DMS53 treated with DMSO at 0.1 percent for 48 hours (cell line): ENCODE results near the gene EPB41L2.
A peak's percentile ranks its signal among the peaks of the same experiment; 100 is the strongest.

Experiments used
- DNase-seq: peaks from one replicate; lab custom pipeline; 2025; ENCODE audit not compliant: unreplicated experiment; lab: John Stamatoyannopoulos, UW

Gene EPB41L2

DNA sequence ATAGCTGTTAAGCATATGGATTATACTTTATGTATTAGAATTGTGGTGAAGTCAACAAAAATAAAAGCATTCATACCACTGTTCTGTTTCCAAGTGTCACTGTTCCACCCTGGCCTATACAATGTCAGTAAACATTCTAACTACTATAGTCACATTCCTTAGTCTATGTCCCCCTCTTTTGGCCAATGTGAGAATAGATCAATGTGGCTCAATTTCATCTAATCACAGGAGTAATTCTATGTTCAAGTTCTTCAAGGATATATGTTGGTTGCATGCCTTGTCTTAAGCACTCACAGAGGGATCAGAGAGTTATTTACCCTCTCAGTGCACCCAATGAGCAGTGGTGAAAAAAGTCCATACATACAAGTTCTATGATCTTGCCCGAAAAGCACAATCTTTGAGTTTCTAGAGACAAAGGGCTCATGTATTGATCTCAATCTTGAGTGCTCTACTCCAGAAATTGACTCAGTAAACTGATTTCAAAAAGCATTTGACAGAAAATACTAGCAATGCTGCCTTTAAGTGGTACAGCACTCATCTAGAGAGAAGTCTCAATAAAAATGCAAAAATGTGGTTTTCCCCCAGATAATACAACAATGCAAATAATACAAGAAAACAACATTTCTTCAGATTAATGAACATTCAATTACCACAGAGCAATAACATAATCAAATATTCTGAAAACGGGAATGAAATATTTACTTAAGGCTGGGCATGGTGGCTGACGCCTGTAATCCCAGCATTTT lies 219.3 kb downstream of the EPB41L2 start:
- peak; percentile 19 for DNase-seq

DNA sequence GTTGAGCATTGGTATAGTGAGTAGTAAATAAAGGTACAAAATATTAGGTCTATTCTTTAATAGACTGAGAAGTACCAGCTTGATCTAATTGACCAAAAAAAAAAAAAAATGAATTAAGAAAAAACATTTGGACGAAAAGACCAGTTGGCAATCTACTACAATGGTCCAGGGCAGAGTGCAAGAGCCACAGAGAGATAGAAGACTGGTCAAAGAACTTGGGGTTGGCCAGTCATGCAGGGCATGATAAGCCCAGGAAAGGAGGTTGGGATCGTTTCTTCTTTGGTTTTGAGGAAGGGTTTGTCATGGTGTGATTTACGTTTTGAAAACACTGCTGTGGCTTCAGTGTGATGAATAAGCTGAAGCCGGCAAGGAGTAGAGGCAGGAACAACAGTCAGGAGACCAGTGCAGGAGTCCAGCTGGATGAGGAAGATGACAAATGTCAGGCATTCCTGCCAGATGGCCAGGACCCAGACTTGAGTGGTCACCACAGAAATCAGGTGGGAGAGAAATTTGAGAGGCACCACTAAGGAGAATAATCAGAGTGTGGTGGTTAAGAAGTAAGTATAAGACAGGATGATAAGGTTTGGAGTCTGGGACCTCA lies 221.8 kb downstream of the EPB41L2 start:
- no peak for DNase-seq

DNA sequence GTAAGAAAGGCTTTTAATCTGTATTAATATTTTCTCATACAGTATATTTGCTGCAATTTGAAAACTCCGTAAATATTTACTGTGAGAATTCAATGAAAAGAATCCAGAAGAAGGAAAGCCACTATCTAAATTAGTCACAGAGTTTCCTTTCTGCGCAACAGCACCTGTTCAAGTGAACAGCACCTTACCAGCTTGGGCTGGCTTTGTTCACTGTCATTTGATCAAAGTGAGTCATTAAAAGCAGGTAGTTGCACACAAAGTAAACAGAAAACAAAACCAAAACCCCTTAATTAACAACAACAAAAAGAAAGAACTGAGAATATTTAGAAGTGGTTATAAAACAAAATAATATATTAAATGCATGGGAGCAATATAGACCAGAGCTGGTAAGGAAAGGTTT lies 223.0 kb downstream of the EPB41L2 start:
- DNase-seq, result no peak

DNA sequence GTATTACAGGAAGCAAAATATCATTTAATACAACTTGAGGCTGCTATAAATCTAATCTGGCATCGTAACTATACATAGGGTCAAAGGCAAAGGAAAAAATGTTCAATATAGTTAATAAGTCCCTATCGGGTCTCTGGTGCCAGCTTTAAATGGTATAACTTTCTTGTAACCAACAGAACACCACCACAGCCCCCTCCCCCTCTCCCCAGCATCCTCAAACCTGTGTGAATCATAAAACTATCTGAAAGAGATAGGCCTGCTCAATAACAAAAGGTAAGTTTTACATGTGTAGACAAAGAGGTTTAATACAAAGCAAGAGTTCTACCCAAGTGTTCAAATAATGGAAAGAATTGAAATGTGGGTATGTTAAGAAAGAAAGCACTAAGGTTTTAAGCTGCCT lies 223.7 kb downstream of the EPB41L2 start:
- no peak for DNase-seq

DNA sequence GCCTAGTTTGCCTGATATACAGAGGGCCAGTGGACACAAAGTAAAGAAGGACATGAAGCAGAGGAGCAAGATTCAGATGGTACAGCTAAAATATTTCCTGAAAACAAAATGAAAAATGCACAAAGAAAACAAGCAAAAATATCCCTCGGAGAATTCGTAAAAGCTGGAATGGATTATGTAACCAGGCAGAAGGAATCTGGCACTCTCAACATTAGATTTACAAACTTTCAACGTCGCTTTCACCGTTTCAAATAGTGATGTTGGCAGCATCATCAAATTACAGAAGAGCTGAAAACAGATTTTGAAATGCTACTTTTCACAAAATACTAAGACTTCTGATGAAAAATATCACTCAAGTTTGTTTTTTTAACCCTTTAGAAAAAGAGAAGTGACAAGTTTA lies 224.1 kb downstream of the EPB41L2 start:
- DNase-seq, result no peak

DNA sequence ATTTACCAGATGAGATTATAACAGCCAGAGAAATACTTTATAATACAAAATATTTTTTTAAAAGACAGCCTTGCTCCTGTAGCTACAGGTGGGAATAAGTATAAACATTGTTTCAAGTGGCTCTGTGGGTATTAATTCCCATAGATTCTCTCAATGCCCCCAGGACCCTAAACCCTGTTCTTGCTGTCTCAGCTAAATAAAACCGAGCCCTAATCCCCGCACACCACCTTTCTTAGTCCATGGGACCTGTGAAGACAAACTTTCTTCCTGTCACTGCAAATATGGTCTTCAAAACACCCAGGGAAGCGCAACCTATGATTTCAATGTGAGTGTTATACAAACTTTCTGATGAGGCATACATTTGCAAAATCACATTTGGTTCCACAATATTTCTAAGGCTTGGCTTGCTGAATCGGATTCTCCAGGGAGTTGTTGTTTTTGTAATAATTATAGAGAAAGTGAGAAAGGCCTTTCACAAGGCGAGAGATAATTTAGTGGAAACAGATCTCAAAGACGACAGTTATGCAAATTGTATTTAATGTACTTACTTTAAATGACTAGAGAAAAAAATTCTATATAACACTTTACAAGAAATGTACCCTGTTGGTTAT lies 224.7 kb downstream of the EPB41L2 start:
- DNase-seq, result no peak

DNA sequence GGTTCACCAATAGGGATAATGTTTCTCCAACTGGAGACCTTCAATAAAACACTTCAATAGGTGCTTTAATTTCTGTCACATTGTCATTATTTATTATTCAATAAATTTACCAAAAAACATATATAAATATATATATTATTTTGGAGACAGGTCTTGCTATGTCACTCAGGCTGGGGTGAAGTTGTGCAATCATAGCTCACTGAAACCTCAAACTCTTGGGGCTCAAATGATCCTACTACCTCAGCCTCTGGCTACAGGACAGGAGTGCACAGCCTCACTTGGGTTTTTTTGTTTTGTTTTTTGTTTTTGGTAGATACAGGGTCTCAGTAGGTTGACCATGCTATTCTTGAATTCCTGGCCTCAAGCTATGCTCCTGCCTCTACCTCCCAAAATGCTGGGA lies 226.0 kb downstream of the EPB41L2 start:
- no peak for DNase-seq

DNA sequence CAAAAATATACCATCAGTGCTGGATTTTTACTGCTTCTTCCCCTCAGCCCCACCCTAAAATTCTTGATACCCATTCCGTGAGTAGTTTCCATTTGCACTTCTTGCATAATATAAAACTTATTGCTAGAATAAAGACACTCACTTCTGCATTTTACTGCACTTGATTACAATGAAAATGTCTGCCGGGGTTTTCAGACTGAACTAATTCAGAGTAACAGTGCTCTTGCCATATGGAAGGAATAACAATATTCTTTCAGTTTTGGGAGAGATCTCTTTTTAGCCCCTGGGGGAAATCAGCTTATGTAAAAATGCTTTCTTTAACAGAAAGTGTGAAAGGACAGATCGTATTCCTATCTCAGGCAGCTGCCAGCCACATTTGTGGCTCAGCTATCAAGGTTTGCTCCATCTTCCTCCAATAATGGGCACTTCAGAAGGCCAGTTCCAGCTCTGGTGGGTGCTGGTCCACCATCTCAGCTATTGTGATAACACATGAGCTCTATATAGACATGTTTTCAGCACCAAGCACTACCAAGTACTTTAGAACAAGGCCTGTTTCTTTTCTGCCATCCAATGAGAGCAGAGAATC lies 226.9 kb downstream of the EPB41L2 start:
- DNase-seq, result no peak

DNA sequence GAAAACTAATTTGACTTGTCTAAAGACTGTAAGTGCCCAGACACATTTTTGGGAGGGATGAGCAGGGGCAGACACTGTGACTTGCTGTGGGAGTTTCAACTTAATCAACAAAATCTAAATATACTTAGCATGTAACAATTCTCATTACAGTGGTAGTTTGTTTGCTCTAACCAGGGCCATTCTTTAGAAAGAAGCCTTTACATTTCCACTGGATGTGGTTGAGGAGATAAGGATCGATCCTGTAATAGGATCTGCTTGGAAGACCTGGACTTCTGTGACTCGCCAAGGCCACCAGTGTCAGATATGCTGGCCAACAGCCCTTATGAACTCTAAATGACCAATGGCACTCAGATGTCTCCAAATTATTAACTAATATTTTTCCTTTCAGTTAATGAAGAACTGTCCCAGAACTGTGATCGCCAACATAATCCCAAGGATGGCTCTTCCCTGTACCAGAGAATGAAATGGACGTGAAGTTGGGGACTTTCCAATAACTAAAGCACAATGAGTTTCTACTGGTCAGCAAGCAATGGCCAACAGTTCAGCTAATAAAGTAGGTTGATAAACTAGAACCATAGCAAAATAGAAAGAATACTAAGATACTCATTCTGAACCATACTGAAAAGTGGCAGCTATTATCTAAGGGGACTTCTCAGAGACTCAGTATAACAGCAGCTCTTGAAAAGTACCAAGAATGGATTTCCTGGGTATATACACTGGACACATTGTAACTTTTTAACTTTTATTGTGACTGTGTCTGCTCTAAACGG lies 228.4 kb downstream of the EPB41L2 start:
- DNase-seq, result no peak

DNA sequence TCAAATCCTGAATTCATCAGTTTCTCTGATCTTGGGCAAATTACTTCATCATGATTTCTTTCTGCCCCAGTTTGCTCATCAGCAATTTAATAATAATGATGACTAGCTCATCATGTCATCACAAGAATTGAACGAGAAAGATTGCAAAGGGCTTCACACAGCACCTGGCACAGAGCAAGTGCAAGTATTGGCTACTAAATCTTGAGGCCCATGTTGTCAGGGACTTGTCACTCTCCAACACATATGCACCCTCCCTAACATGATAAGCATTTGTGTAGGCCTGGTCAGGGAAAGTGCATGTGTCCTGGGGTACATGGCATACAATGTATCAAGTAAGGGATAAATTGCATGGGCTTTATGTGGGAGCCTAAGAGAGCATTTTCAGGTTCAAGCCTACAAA lies 229.5 kb downstream of the EPB41L2 start:
- no peak for DNase-seq

DNA sequence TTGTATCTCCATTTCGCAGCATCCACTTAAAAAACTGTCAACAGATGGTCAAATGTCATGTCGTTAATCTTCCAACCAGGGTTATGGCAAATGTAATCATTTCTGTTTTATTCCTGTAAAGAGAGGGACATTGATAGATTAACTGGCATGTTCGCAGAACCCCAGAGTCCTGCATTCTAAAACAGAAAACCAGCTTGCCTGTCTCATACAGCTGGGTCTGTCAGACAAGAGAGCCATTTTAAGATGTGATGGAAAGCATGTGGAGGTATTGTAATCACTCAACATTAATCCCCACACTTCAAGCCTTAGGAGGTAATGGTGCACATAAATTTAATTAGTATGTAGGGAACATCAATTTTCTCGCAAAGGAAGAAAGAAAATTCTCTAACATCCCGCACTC lies 231.4 kb downstream of the EPB41L2 start:
- DNase-seq, result no peak

DNA sequence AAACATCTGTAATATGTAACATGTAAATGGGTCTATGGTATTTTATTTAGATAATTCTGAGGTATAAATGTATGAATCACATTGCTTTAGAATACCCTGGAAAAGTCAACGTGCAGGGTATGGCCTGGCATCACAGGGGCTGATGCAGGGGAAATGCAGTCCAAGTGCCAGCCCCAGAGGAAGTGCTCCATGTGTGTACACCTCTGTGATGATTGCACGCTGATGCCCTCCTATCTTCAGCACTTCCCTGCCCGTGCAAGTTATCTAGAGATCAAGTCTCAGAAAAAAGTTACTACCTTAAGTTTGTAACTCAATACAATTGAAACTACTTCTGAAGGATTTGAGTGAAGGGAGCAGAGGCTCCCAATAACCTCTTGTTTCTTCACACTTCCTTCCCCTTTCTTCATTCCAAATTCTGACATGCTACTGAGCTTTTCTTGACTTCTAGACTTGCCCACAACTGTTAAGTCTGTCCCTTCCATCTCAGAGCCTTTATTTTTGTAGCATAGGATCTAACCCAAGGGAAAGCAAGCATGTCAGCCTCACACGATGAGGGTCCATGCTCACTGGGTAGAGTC lies 233.6 kb downstream of the EPB41L2 start:
- DNase-seq, result no peak

DNA sequence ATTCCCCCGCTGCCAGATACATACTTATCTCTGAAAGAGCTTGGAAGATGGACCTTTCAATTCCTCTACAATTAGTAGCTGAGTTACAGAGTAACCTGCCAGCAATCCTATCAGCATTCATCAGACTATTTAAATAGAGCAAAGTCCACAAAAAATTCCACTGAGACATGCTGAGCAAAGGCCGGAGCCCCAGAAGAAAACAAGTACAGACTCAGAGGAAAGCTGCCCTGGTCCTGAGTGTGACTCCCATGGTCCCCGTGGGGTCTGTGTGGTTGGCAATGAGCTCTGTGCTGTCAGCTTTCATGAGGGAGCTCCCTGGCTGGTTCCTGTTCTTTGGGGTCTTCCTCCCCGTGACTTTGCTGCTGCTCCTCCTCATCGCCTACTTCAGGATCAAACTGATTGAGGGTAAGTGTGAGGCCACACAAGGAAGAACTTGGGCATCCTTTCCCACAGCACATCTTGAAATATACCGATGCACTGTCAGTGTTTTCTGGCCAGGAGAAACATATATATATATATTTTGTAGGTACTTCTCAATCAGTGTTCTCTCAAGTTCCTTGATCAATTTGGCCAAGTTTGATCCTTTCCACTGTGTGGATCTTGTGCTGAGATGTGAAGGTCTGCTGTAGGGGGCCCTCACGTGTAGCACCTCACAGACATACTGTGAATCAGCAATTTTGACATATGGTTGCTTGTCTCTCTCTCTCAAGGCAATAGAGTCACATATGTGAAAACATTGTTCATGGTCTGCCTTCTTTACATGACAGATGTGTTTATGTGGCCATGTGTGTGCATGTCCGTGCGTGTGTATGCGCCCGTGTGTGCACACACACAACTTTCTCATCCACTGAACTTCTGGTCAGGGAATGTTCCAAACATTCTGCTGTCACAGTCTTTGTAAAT lies 235.5 kb downstream of the EPB41L2 start, which contains the start of gene SMLR1:
Gene SMLR1 (plus strand): TSS at position 160 of the 903 bp plus-strand sequence. CDS start 8 bp downstream, at position 168.
- DNase-seq, result no peak

DNA sequence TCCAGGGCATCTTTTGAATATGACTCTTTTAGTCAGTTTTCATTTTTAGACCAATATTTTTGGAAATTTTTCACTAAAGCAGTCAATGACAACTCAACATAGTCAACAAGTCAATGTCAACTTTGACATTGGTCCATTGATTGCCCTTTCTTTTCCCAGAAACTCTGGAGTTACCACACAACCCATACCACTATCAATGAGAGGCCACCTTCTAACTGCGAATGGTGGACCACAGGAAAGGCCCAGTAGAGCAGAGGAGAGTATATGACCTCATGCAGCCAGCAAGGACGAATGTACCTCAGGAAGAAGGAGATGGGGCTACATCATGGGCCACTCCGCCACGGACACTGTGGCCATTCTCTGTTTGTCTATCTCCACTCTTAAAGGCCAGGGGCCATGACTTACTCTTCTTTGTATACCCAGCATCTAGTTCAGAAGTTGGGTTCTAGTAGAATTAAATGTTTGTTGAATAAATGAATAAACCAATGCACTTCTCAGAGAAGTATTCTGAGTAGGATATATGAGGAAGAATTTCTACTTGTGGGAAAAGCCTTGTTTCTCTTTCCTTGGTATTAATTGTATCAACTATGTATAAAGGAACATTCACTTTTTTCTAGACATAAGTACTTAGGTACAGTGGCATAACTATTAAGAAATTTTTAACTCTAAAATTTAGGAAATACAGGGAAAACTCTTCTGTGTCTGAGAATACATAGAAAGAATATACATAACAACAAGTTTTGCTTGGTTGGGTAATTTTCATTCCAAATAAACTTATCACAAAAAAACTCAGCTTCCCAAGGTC lies 236.4 kb downstream of the EPB41L2 start:
- DNase-seq, result no peak

DNA sequence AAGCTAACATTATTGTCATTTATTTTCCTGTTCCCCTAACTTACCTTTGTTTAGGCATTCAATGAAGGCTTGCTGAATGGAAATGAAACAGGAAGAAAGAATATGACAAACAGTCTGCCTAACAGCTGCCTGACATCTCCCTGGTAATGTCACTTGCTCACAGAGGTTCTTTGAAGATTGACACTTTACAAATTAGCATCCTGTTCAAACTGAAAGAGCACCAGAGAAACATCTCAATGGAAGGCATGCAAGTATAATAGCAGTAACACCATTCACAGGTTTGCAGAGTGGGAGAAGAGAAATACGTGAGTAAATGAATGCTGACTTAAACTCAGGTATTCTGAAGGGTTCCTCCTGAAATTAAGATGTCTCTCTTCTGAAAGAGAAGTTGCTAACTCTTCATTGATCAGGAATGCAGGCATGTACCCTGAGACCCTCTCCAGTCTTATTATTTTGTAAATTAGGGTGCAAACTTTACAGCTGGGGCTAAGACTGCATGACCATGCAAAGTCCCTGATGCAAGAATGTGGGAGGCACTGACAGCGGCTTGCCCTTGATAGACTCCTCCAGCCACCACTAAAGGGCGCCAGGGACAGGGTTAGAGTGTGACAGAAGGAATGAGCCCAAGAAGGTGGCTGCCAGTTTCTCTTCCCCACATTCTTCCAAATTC lies 237.1 kb downstream of the EPB41L2 start:
- DNase-seq, result no peak

DNA sequence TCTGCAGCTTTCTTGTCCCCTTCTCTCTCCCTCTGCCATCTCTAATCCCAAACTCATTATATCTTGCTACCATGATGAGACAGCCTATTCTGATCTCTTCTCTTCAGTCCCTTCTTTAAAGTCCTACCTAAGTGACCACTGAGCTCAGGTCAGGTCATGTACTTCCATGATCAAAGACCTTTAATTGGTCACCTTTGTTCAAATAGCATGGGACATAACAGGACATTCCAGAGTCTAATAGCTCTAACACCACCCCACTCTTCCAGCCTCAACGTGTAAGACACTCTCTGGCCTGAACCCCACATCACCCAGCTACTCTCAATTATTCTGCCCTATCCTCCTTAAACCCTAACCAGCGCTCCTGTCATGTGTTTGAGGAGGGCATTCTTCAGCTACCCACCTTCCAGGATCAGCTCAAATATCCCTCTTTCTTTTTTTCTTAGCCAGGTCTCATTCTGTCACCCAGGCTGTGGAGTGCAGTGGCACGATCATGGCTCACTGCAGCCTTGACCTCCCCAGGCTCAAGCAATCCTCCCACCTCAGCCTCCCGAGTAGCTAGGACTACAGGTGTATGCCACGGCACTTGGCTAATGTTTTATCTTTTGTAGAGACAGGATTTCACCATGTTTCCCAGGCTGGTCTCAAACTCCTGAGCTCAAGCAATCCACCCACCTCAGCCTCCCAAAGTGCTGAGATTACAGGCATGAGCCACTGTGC lies 237.9 kb downstream of the EPB41L2 start:
- DNase-seq, result no peak

DNA sequence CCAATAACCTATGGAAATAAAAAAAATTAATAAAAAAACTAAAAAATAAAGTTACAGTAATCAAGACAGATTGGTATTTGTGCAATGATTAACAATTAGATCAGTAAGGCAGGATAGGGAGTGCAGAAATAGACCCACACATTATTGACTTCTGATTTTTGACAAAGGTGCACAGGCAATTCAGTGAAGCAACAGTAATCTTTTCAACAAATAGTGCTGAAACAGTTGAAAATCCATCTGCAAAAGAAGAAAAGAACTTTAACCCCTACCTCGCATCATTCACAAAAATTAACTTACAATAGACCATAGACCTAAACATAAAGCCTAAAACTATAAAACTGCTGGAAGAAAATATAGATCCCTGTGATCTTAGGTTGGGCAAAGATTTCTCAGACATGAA lies 240.3 kb downstream of the EPB41L2 start:
- no peak for DNase-seq
